ENCODE measurements around the gene DLGAP1. TPM values are rescaled to one million over a fixed set of nuclear protein-coding genes. Genes with fewer than 3 reads are reported as not detected.

DLGAP1 gene
- total RNA-seq, 1 experiment from 2014 or later, result 23.2 TPM

DNA sequence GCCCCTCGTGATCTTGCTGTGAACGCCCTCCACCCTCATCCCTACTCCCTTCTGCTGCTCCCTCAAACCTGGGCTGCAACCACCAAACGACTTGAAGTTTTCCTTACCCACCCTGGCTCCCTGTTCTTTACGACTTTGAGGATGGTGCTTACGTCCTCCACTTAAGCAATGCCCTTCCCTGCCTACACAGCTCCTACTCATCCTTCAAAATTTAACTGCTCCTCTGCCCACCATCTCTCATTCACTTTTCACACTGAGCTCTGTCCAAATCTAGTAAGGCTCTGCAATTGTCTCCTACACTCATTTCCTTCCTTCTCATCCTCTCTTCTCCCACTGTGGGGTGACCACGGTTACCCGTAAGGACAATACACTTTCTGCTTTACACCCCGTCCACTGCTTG is 554.1 kb downstream of the DLGAP1 start:
- H2AK5ac ChIP-seq (ENCODE audit: insufficient read length, low read length), result no peak overlapping the region
- DNase-seq, result no peak
- peaks cover 9 to 13% of the 10 kb centered on the region in 2 experiments; a peak in 3 of 4 replicates for H3K4me1 Mint-ChIP-seq
- H3K4me3 Mint-ChIP-seq, result no peak overlapping the region
- H2BK120ac ChIP-seq (ENCODE audit: low read depth, low read length, poor library complexity, severe bottlenecking), result no peak overlapping the region
- no peak overlapping the region for H3K27ac ChIP-seq (ENCODE audit: insufficient read length, low read depth, low read length)
- no peak overlapping the region for H3K14ac ChIP-seq (ENCODE audit: insufficient read depth, low read length)
- no peak overlapping the region for H4K5ac ChIP-seq (ENCODE audit: insufficient read length, low read depth, low read length)
- H3T11ph ChIP-seq (ENCODE audit: low read length), result no peak overlapping the region
- no peak overlapping the region for H3K56ac ChIP-seq (ENCODE audit: insufficient read length, low read depth, low read length)
- no peak overlapping the region for H3K23ac ChIP-seq (ENCODE audit: insufficient read length, low read depth, low read length)
- no peak overlapping the region for H3K4ac ChIP-seq (ENCODE audit: low read depth, low read length)
- H4K8ac ChIP-seq (replicated peaks; ENCODE audit: insufficient read length, low read depth, low read length), result no peak overlapping the region
- no peak overlapping the region for H3K18ac ChIP-seq (ENCODE audit: insufficient read length, low read depth, low read length)
- H3K27me3 Mint-ChIP-seq (ENCODE audit: low read depth), result no peaks in the 10 kb centered on the region
- no peaks in the 10 kb centered on the region; a peak in 1 of 7 replicates for H3K36me3 Mint-ChIP-seq (ENCODE audit: insufficient read depth in 1 of 3, low read depth in 3 of 3)
- no peaks in the 10 kb centered on the region for H3K9me3 Mint-ChIP-seq
- H3K9me3 ChIP-seq (ENCODE audit: control insufficient read depth, low read depth, low read length), result no peaks in the 10 kb centered on the region
- H2BK12ac ChIP-seq (ENCODE audit: insufficient read length, low read depth, low read length), result no peak overlapping the region
- no peaks in the 10 kb centered on the region for H3K79me1 ChIP-seq (ENCODE audit: insufficient read depth, low read depth, low read length, poor library complexity, severe bottlenecking)
- no peak overlapping the region for H2AFZ ChIP-seq (ENCODE audit: low read length)
- H3K4me2 ChIP-seq (ENCODE audit: insufficient read depth, insufficient read length, low read length), result no peak overlapping the region
- no peaks in the 10 kb centered on the region for H3K23me2 ChIP-seq (ENCODE audit: insufficient read length, low read depth, low read length, poor library complexity, severe bottlenecking)
- TF ChIP-seq, protein P1, sequence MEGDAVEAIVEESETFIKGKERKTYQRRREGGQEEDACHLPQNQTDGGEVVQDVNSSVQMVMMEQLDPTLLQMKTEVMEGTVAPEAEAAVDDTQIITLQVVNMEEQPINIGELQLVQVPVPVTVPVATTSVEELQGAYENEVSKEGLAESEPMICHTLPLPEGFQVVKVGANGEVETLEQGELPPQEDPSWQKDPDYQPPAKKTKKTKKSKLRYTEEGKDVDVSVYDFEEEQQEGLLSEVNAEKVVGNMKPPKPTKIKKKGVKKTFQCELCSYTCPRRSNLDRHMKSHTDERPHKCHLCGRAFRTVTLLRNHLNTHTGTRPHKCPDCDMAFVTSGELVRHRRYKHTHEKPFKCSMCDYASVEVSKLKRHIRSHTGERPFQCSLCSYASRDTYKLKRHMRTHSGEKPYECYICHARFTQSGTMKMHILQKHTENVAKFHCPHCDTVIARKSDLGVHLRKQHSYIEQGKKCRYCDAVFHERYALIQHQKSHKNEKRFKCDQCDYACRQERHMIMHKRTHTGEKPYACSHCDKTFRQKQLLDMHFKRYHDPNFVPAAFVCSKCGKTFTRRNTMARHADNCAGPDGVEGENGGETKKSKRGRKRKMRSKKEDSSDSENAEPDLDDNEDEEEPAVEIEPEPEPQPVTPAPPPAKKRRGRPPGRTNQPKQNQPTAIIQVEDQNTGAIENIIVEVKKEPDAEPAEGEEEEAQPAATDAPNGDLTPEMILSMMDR (conservative IDR thresholded peaks at IDR 0.05), result no peak
- no peak overlapping the region for H4K91ac ChIP-seq (ENCODE audit: insufficient read length, low read depth, low read length)
- H2BK20ac ChIP-seq (ENCODE audit: low read depth, low read length, poor library complexity, severe bottlenecking), result no peak overlapping the region
- no peaks in the 10 kb centered on the region for H3K27me3 ChIP-seq (ENCODE audit: insufficient read depth, low read length)
- no peak overlapping the region for H3K9ac ChIP-seq (ENCODE audit: extremely low read depth, insufficient read length, low read length)
- no peaks in the 10 kb centered on the region for H3K4me1 ChIP-seq (ENCODE audit: insufficient read depth, low read length)
- H2BK15ac ChIP-seq (ENCODE audit: low read depth, low read length), result no peak overlapping the region
- no CpG with 5 or more reads among the region's 8 CpGs for WGBS (ENCODE audit: extremely low coverage, insufficient read length, low lambda C conversion rate)
- no peak overlapping the region for H2BK5ac ChIP-seq (ENCODE audit: insufficient read length, low read length)
- no peak overlapping the region; a peak in 1 of 7 replicates for H3K27ac Mint-ChIP-seq
- H4K20me1 ChIP-seq (ENCODE audit: control insufficient read depth, insufficient read depth, insufficient read length), result no peaks in the 10 kb centered on the region
- no peaks in the 10 kb centered on the region for H3K79me2 ChIP-seq (ENCODE audit: insufficient read depth, low read length)
